Activated CD4-positive, alpha-beta T cell treated with anti-CD3 and anti-CD28 coated beads, Interleukin-2, Interleukin-4, amounts not matched to agents 100 ng/mL and 50 ng/mL, durations not matched to agents 16 hours and 8 hours (primary cell): Measurements from ENCODE around the gene HOXB8.

Experiments
- DNase-seq: peaks from one replicate; pipeline ENCODE4 v3.0.0-alpha.2; 2020; ENCODE audit warnings: low spot score

The HOXB8 gene

GRCh38 chr17:48615047-48615962 lies at the start of gene HOXB8:
HOXB8 (minus strand) TSS chr17:48615292; CDS start chr17:48614704, 588 bp downstream.
- no peak for DNase-seq

- DNase-seq, result no peak
Observed at GRCh38 chr17:48663134-48663924, 48.2 kb upstream of the HOXB8 start.

GRCh38 chr17:48655913-48656312 lies 40.8 kb upstream of the HOXB8 start:
- DNase-seq, result no peak

DNA sequence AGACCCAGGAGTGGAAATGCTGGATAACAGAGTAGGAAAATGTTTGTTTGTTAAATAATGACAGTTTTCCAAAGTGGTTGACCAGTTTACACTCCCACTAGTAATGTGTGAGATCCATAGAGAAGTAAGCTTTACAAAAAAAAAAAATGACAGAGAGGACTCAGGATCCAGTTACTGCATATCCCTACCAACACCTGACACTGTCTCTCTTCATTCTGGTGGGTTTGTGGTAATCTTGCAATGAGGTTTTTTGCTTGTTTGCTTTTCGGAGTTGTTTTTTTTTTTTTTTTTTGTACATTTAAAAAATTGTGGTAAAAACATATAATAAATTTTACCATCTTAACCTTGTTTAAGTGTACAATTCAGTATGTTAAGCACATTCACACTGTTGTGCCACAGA lies 34.6 kb upstream of the HOXB8 start:
- no peak for DNase-seq

DNA sequence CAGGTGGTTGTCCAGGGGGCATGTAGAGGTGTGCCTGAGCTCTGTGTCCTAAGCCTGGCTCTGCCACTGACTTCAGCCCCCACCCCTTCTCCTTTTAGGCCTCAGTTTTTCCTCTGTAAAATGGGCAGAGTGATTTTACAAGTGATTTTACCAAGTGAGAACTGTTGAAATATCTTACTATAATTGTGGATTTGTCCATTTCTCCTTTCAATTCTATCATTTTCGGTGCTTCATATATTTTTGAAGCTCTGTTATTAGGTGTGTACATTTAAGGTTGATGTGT lies 32.8 kb upstream of the HOXB8 start:
- no peak for DNase-seq

DNA sequence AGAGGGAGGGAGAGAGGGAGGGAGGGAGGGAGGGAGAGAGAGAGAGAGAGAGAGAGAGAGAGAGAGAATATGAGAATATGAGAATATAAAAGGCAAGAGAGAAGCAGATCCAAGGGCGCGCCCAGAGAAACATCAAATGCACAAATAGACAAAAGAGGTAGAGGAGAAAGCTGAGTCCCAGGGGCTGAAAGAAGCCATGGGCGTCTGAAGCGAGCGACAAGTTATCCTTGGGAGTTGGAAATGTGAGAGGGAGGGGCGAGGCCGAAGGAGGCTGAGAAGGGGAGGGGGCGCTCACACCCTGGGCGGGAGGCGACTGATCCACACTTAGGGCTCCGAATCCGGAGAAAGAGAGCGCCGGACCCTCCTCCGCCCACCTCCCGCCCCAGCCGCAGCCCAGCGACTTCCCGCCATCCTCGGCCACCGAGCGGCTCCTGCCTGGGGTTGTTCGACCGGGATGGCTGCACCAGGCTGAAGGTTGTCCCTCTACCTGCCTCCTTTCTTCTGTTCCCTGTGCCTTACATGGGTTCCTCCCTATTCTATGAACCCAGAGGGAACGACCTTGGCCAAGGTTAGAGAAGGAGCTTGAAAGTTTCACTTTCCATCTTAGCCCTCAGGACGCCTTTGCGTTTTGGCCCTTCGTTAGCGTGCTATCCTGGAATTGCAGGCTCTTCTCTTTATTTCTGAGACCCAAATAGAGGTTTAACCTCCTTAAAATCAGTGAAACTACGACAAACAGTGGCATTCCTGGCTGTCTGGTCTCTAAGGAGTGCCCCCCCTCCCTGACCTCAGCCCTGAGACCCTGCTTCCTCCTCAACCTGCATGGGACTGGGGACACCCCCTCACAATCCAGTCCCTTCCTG lies 32.2 kb upstream of the HOXB8 start:
- DNase-seq, result no peak

DNA sequence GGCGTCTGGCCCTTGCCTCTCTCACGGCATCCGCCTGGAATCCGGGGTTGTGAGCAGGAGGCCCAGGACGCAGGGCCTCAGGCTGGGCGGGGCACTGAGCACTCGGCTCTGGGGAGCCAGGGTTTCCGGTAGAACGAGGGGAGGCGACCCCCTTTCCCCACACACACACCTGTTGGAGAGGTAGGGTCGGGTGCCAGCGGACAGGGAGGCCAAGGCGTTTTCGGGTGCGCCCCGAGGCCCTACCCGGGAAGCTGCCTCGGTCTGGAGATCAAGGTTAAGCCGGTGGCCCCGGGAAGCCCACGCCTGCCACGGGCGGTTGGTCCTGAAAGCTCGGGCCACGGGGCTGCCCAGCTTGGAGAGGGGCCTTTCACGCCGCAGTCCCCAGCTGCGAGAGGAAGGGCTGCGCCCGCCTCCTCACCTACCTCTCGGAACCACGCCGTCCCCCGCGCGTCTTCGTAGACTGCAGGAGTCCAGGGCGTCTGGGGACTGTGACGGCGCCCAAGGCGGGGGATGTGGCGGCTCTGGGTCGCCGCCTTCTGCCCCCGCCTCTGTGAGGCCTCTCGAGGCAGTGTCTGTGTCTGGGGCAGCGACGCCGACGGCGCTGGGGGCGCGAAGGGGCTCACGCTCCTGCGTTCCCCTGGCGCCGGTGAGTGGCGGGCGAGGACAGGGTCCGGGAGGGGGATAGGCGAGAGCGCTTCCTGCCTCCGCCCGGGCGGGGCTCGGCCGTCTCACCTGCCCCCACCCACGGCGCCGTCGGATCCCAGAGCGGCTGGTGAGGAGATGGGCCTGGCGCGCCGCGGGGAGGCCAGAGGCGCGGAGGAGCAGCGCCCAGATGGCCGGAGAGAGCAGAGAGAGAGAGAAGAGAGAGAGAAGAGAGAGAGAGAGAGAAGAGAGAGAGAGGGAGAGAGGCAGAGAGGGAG lies 31.4 kb upstream of the HOXB8 start:
- no peak for DNase-seq

GRCh38 chr17:48645639-48646182 lies 30.6 kb upstream of the HOXB8 start:
- DNase-seq, result no peak

- no peak for DNase-seq
Observed at GRCh38 chr17:48644910-48645557, 29.9 kb upstream of the HOXB8 start.

- DNase-seq, result no peak
Observed at GRCh38 chr17:48644159-48644558, 29.1 kb upstream of the HOXB8 start.

- no peak for DNase-seq
Observed at GRCh38 chr17:48643697-48644012, 28.6 kb upstream of the HOXB8 start.

GRCh38 chr17:48642843-48643696 lies 28.0 kb upstream of the HOXB8 start:
- DNase-seq, result no peak

GRCh38 chr17:48642059-48642842 lies 27.2 kb upstream of the HOXB8 start:
- DNase-seq, result no peak

GRCh38 chr17:48641541-48642058 lies 26.5 kb upstream of the HOXB8 start:
- DNase-seq, result no peak

GRCh38 chr17:48640858-48641180 lies 25.7 kb upstream of the HOXB8 start:
- DNase-seq, result no peak

DNA sequence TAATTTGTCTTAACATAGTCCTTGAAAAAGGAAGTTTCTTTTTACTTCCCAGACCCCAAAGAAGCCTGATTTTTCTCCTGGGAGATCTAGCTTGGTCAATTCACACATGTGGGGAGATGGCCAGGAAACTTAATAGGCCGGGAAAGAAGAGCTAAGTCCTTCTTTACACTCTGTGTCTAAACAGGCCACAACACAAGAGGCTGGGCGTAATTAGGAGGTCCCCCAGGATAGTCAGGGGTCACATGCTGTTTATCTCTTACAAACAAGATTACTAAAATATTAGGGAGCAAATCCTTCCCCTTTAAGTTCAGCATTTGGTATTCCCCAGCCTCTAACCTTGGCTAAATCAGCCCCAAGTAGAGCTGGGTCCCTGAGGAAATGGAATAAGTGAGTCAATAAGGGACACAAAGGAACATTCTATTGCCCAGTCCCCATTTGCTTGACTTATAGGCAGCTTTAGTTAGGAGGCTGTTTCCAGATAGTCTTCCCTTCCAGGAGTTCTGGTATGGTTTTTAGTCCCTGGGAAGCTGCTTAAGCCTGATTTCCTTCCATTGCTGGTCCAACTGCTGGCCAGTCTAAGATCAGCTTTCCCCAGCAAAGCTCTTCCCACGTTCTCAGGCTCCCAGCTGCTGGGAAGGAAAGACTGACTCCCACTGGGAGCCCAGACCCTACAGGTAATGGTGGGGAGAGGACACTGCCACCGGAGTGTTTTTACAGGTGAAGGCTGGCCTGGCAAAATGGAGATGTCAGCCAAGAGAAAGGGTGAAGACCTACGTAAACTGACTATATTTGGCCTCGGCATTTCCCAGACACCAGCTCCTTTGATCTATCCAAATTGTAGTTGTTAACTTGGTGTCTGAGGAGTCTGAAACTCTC lies 25.1 kb upstream of the HOXB8 start:
- no peak for DNase-seq

DNA sequence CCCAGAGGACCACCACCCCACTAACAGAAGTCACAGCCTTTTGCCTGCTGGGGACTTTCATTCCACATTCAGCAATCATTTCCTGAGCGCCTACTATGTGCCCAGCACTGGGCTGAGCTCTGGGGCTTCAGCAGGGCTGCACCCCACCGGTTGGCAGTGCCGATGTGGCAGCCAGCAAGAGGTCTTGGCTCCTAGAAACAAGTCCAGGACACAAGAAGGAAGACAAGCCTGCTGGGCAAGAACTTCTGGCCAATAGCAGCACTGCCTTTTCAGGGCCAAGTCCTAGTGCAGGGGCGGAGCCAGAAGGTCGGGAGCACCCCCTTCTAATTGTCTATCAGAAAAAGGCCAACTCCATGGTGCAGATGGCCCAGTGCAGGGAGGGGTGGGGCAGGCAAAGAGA lies 24.0 kb upstream of the HOXB8 start:
- DNase-seq, result no peak
